H1 (cell line): ENCODE measurements around the gene KLF8. TPM values are rescaled to one million over a fixed set of nuclear protein-coding genes. Genes with fewer than 3 reads are reported as not detected.

Experiments used
- CTCF ChIA-PET: fragments of 300-600 bp; sonication (Branson Sonifier 250); formaldehyde crosslinking; loops from one replicate; lab custom pipeline; 2021; ENCODE audit not compliant: partially characterized antibody; lab: Charles Lee
- POLR2A ChIA-PET: fragments of 300-600 bp; sonication (Branson Sonifier 250); formaldehyde crosslinking; loops from one replicate; lab custom pipeline; 2021; ENCODE audit warnings: inconsistent platforms; ENCODE audit not compliant: partially characterized antibody; lab: Charles Lee
- DNase-seq, 2 experiments: peaks; one replicate each; pipeline versions ENCODE4 v3.0.0 to v3.0.0-alpha.2; 2010 to 2022; ENCODE audit warnings: low spot score in 2 of 2, low read depth in 1 of 2, mixed read lengths in 1 of 2
- FAIRE-seq: peaks from 2 replicates; lab custom pipeline; 2011; peaks lifted over from hg19 to GRCh38; lab: Jason Lieb, UNC
- H2AFZ ChIP-seq: 2 replicates; pipeline ENCODE4 v1.8.1; 2012; ENCODE audit warnings: low read length, inconsistent platforms
- H2AK5ac ChIP-seq: 2 replicates; pipeline ENCODE4 v1.6.1; 2013; ENCODE audit warnings: low read depth, low read length
- H2BK120ac ChIP-seq: replicated peaks from 2 replicates; pipeline ENCODE3; 2013; ENCODE audit warnings: low read depth, low read length, inconsistent platforms
- H2BK12ac ChIP-seq: 2 replicates; pipeline ENCODE4 v1.6.1; 2013; ENCODE audit warnings: low read depth, low read length
- H2BK15ac ChIP-seq: 2 replicates; pipeline ENCODE4 v1.6.1; 2013; ENCODE audit warnings: low read length
- H2BK20ac ChIP-seq: 2 replicates; pipeline ENCODE4 v1.6.1; 2013; ENCODE audit warnings: low read length
- H2BK5ac ChIP-seq: 2 replicates; pipeline ENCODE4 v1.6.1; 2013; ENCODE audit warnings: low read depth, low read length
- H3K14ac ChIP-seq: 2 replicates; pipeline ENCODE4 v1.6.1; 2013; ENCODE audit warnings: inconsistent platforms; ENCODE audit not compliant: insufficient read length
- H3K18ac ChIP-seq: 2 replicates; pipeline ENCODE4 v1.6.1; 2013; ENCODE audit warnings: low read length; ENCODE audit errors: extremely low read depth
- H3K23ac ChIP-seq: 2 replicates; pipeline ENCODE4 v1.6.1; 2013; ENCODE audit warnings: inconsistent platforms; ENCODE audit not compliant: insufficient read length
- H3K23me2 ChIP-seq: 2 replicates; pipeline ENCODE4 v1.6.1; 2013; ENCODE audit warnings: low read depth, low read length
- H3K27ac ChIP-seq: 2 replicates; pipeline ENCODE4 v1.6.1; 2011; ENCODE audit warnings: low read depth, low read length, inconsistent platforms
- H3K27me3 ChIP-seq, 4 experiments: replicated peaks in 1 of 4; 1 replicate in 1 of 4; 2 replicates in 3 of 4; pipeline versions ENCODE4 v1.6.1 to v1.8.1; 2011 to 2013; ENCODE audit warnings: low read length in 3 of 4, mild to moderate bottlenecking in 3 of 4, inconsistent platforms in 2 of 4, mixed read lengths in 2 of 4, moderate library complexity in 1 of 4; ENCODE audit not compliant: control insufficient read depth in 3 of 4, insufficient read depth in 3 of 4; ENCODE audit errors: extremely low read depth in 1 of 4
- H3K36me3 ChIP-seq, 4 experiments: 2 replicates each; pipeline versions ENCODE4 v1.6.1 to v1.8.1; 2011 to 2013; ENCODE audit warnings: mild to moderate bottlenecking in 4 of 4, low read length in 3 of 4, moderate library complexity in 2 of 4, control low read depth in 1 of 4, inconsistent platforms in 1 of 4; ENCODE audit not compliant: insufficient read depth in 4 of 4, control insufficient read depth in 2 of 4
- H3K4ac ChIP-seq: replicated peaks from 2 replicates; pipeline ENCODE3; 2013; ENCODE audit warnings: low read length, low read depth, mixed read lengths, inconsistent platforms; ENCODE audit not compliant: insufficient read length
- H3K4me1 ChIP-seq, 4 experiments: replicated peaks in 1 of 4; 1 replicate in 1 of 4; 2 replicates in 3 of 4; pipeline versions ENCODE4 v1.6.1 to v1.8.1; 2011 to 2013; ENCODE audit warnings: low read length in 3 of 4, inconsistent platforms in 2 of 4, mixed read lengths in 1 of 4; ENCODE audit not compliant: insufficient read depth in 4 of 4, control insufficient read depth in 3 of 4
- H3K4me2 ChIP-seq, 2 experiments: 2 replicates each; pipeline versions ENCODE4 v1.6.1 to v1.8.1; 2011 to 2013; ENCODE audit warnings: low read depth in 2 of 2, low read length in 2 of 2, control low read depth in 1 of 2, inconsistent platforms in 1 of 2, mild to moderate bottlenecking in 1 of 2; ENCODE audit not compliant: insufficient read depth in 1 of 2
- H3K4me3 ChIP-seq, 4 experiments: fragments of 200-600, 300-600 bp in 1 of 4; sonication (generic), shearing (Covaris generic), sonication (Bioruptor Twin) in 1 of 4; 2 replicates each; pipeline versions ENCODE4 v1.5.1 to v1.8.1; 2011 to 2016; ENCODE audit warnings: low read length in 4 of 4, low read depth in 3 of 4, control low read depth in 2 of 4, inconsistent platforms in 2 of 4, mild to moderate bottlenecking in 2 of 4, mixed read lengths in 1 of 4, moderate library complexity in 1 of 4; ENCODE audit not compliant: insufficient read depth in 2 of 4; ENCODE audit errors: extremely low read depth in 1 of 4
- H3K56ac ChIP-seq: replicated peaks from 2 replicates; pipeline ENCODE3; 2013; ENCODE audit warnings: low read depth, mild to moderate bottlenecking, mixed read lengths, low read length, inconsistent platforms; ENCODE audit not compliant: insufficient read length
- H3K79me1 ChIP-seq: 2 replicates; pipeline ENCODE4 v1.6.1; 2013; ENCODE audit warnings: low read depth, low read length, control low read depth
- H3K79me2 ChIP-seq, 2 experiments: 2 replicates each; pipeline versions ENCODE4 v1.6.1 to v1.8.1; 2012 to 2013; ENCODE audit warnings: low read length in 2 of 2, mild to moderate bottlenecking in 2 of 2, inconsistent platforms in 1 of 2; ENCODE audit not compliant: insufficient read depth in 2 of 2, control insufficient read depth in 1 of 2
- H3K9ac ChIP-seq, 4 experiments: replicated peaks in 1 of 4; 1 replicate in 1 of 4; 2 replicates in 3 of 4; pipeline versions ENCODE4 v1.6.1 to v1.8.1; 2011 to 2013; ENCODE audit warnings: low read depth in 3 of 4, low read length in 3 of 4, control low read depth in 2 of 4, mild to moderate bottlenecking in 2 of 4, moderate library complexity in 2 of 4, inconsistent platforms in 1 of 4; ENCODE audit errors: extremely low read depth in 1 of 4
- H3K9me3 ChIP-seq, 2 experiments: 2 replicates each; pipeline versions ENCODE4 v1.6.1 to v1.8.1; 2012 to 2013; ENCODE audit warnings: mild to moderate bottlenecking in 2 of 2, moderate library complexity in 2 of 2, control low read depth in 1 of 2, inconsistent platforms in 1 of 2, low read depth in 1 of 2, low read length in 1 of 2, mixed read lengths in 1 of 2; ENCODE audit not compliant: insufficient read depth in 2 of 2
- H4K20me1 ChIP-seq, 2 experiments: replicated peaks in 1 of 2; 2 replicates each; pipeline versions ENCODE3 to v1.8.1; 2011 to 2013; ENCODE audit warnings: inconsistent platforms in 2 of 2, low read length in 2 of 2, mild to moderate bottlenecking in 1 of 2; ENCODE audit not compliant: insufficient read depth in 2 of 2, control insufficient read depth in 1 of 2
- H4K5ac ChIP-seq: 2 replicates; pipeline ENCODE4 v1.6.1; 2013; ENCODE audit warnings: low read length, low read depth, mixed read lengths, inconsistent platforms; ENCODE audit not compliant: insufficient read length
- H4K8ac ChIP-seq: 2 replicates; pipeline ENCODE4 v1.8.0; 2013; ENCODE audit warnings: mild to moderate bottlenecking, moderate library complexity, low read length, inconsistent platforms; ENCODE audit not compliant: insufficient read depth; ENCODE audit errors: extremely low read depth
- H4K91ac ChIP-seq: replicated peaks from 2 replicates; pipeline ENCODE3; 2013; ENCODE audit warnings: low read length, mixed read lengths, inconsistent platforms; ENCODE audit not compliant: insufficient read length
- CHD2 ChIP-seq: IDR thresholded peaks from 2 replicates; pipeline ENCODE4 v1.6.1; 2012; ENCODE audit warnings: low read length, improper control_type of control experiment
- HDAC6 ChIP-seq: IDR thresholded peaks from one replicate; pipeline ENCODE4 v1.7.1; 2012; ENCODE audit warnings: low read depth, mild to moderate bottlenecking, inconsistent platforms, low read length, moderate library complexity
- MAX ChIP-seq: IDR thresholded peaks from 2 replicates; pipeline ENCODE4 v1.6.1; 2012; ENCODE audit warnings: inconsistent platforms
- NRF1 ChIP-seq: IDR thresholded peaks from 2 replicates; pipeline ENCODE4 v1.6.1; 2011; ENCODE audit warnings: mild to moderate bottlenecking, low read depth, low read length, improper control_type of control experiment
- POLR2A ChIP-seq, 2 experiments: IDR thresholded peaks; 1 replicate in 1 of 2; 2 replicates in 1 of 2; pipeline ENCODE4 v1.6.1; 2011; ENCODE audit warnings: low read depth in 2 of 2, low read length in 2 of 2, mild to moderate bottlenecking in 2 of 2; ENCODE audit errors: control extremely low read depth in 1 of 2
- RBBP5 ChIP-seq: IDR thresholded peaks from 2 replicates; pipeline ENCODE4 v1.7.1; 2012; ENCODE audit warnings: low read depth, mild to moderate bottlenecking, inconsistent platforms, low read length, moderate library complexity, borderline replicate concordance
- TAF1 ChIP-seq: IDR thresholded peaks from 2 replicates; pipeline ENCODE4 v1.6.1; 2011; ENCODE audit warnings: mild to moderate bottlenecking, low read depth, low read length
- WGBS, 2 experiments: shearing (Covaris generic) in 1 of 2; methylation state at CpG; one replicate each; pipeline versions ENCODE4 v1.1.6 to v1.1.7; 2013 to 2015; ENCODE audit warnings: low lambda C conversion rate in 2 of 2, mixed read lengths in 2 of 2, inconsistent platforms in 1 of 2, low coverage in 1 of 2, missing lambda C conversion rate in 1 of 2; ENCODE audit not compliant: insufficient replicate concordance in 2 of 2, insufficient coverage in 1 of 2, insufficient read length in 1 of 2; ENCODE audit errors: extremely low coverage in 1 of 2, missing lambda C conversion rate in 1 of 2; 5-methylcytosine and 5-hydroxymethylcytosine counted together
- polyA plus RNA-seq, 7 experiments: library from polyadenylated mRNA; depleted of rRNA in 3 of 7; stranded (reverse) in 5 of 7; unstranded in 2 of 7; fragments of >200 nt in 5 of 7; fragments of 200-250 nt in 2 of 7; gene quantifications; 1 replicate in 5 of 7; 2 replicates in 1 of 7; 4 replicates in 1 of 7; pipeline versions ENCODE4 v1.2.1 to v1.2.3, GENCODE V29; 2011 to 2013; ENCODE audit warnings: missing spikeins in 2 of 7, mixed read lengths in 2 of 7
- total RNA-seq: library from RNA; stranded (reverse); fragmentation: NEBNext Ultra II Directional; extraction: Animal tissue kit (Norgen Biotek cat#: 25700); gene quantifications from 2 replicates; pipeline ENCODE4 v1.2.1, GENCODE V29; 2021

The KLF8 gene
- total and polyA plus RNA-seq, 2 of the 8 experiments (the other 6 are each of a cell fraction or from before 2014, with no cell fraction given), result 11.5 to 15.3 TPM

GRCh38 chrX:56231537-56232090 lies 542 bp upstream of the KLF8 start:
- H3K4me2 ChIP-seq, result peak overlapping the region; percentile 64 to 95
- peak overlapping the region in 2 of 4 experiments; percentile 43 to 67; a peak in 4 of 7 replicates for H3K9ac ChIP-seq
- DNase-seq, result no peak

More at GRCh38 chrX:56231537-56232090, 542 bp upstream of the KLF8 start:
- Histone ChIP-seq H3K14ac (no peak overlapping the region), H3K27ac (no peak overlapping the region; the same call in 1 of the 2 replicates), H4K5ac (no peak overlapping the region), H3K23me2 (peaks cover 3% of the 10 kb centered on the region; the same call in 1 of the 2 replicates), H2BK5ac (no peak overlapping the region), H3K9me3 (no peaks in the 10 kb centered on the region)
- CTCF ChIA-PET, result interaction anchor here (0.6 to 0.9 kb wide), 3 partner anchors 12 to 502 kb away, joined by 3 to 4 read pairs (median 3); no protein-coding TSS in a partner anchor
- TF ChIP-seq POLR2A (IDR thresholded peaks at IDR 0.05; ENCODE audit: control extremely low read depth in 1 of 2, low read depth in 2 of 2, low read length in 2 of 2) (peak in 1 of 2 experiments; percentile 29; a peak in 2 of 3 replicates), TAF1 (0 out of 2 replicates have a peak, but pooled peaks have one; percentile 22), NRF1 (no peak), HDAC6 (no peak), MAX (no peak), CHD2 (no peak), RBBP5 (0 out of 2 replicates have a peak, but pooled peaks have one; percentile 5)
- TF ChIP-seq, all 59 proteins: peak for 3
- Histone ChIP-seq H2AFZ (peak overlapping the region; percentile 51; the same call in 1 of the 2 replicates), H2BK120ac (no peak overlapping the region), H3K56ac (no peak overlapping the region), H3K18ac (peak overlapping the region; percentile 6; the same call in 1 of the 2 replicates), H2AK5ac (no peak overlapping the region), H3K79me2 (no peaks in the 10 kb centered on the region), H2BK20ac (no peak overlapping the region), H3K27me3 (no peaks in the 10 kb centered on the region), H2BK12ac (no peak overlapping the region), H4K8ac (no peak overlapping the region), H3K4me3 (peak overlapping the region; percentile 46 to 86 (median 64); a peak in 7 of 8 replicates), H3K4ac (no peak overlapping the region), H2BK15ac (no peak overlapping the region), H3K36me3 (no peaks in the 10 kb centered on the region), H3K79me1 (no peaks in the 10 kb centered on the region), H3K4me1 (peaks cover 0 to 4% (median 0%) of the 10 kb centered on the region in 4 experiments; a peak in 2 of 7 replicates), H4K20me1 (no peaks in the 10 kb centered on the region), H4K91ac (no peak overlapping the region), H3K23ac (no peak overlapping the region)
- FAIRE-seq, result no peak
- POLR2A ChIA-PET, result no interaction called here
- 4% methylated on average over 9 of the region's 10 CpGs; no CpG with 5 or more reads in 1 of the 2 experiments for WGBS, 2 experiments
